ENCODE results near the gene TBX3.

Gene TBX3

DNA sequence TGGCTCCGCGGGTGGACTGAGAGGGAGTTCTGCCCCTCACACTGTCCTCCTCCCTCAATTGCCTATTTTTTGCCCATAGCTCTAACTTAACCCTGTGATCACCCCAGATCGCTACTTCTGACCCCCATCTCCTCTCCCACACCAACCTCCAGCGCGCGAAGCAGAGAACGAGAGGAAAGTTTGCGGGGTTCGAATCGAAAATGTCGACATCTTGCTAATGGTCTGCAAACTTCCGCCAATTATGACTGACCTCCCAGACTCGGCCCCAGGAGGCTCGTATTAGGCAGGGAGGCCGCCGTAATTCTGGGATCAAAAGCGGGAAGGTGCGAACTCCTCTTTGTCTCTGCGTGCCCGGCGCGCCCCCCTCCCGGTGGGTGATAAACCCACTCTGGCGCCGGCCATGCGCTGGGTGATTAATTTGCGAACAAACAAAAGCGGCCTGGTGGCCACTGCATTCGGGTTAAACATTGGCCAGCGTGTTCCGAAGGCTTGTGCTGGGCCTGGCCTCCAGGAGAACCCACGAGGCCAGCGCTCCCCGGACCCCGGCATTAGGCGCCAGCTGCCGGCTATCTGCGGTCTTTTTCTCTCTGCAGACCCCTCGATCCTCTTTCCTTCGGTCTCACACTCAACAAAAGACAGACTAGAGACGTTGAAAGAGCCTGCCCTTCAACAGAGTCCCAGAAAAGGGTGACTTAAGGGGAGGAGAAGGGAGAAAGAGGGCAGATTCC lies 3.0 kb upstream of the TBX3 start:
- TF ChIP-seq, protein P1, sequence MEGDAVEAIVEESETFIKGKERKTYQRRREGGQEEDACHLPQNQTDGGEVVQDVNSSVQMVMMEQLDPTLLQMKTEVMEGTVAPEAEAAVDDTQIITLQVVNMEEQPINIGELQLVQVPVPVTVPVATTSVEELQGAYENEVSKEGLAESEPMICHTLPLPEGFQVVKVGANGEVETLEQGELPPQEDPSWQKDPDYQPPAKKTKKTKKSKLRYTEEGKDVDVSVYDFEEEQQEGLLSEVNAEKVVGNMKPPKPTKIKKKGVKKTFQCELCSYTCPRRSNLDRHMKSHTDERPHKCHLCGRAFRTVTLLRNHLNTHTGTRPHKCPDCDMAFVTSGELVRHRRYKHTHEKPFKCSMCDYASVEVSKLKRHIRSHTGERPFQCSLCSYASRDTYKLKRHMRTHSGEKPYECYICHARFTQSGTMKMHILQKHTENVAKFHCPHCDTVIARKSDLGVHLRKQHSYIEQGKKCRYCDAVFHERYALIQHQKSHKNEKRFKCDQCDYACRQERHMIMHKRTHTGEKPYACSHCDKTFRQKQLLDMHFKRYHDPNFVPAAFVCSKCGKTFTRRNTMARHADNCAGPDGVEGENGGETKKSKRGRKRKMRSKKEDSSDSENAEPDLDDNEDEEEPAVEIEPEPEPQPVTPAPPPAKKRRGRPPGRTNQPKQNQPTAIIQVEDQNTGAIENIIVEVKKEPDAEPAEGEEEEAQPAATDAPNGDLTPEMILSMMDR (IDR thresholded peaks at IDR 0.05; ENCODE audit: low read depth, low read length, missing control alignments), result no peak
- H3K4me3 ChIP-seq (ENCODE audit: low read depth, low read length), result no peak overlapping the region
- no peak for DNase-seq (ENCODE audit: low read depth)

DNA sequence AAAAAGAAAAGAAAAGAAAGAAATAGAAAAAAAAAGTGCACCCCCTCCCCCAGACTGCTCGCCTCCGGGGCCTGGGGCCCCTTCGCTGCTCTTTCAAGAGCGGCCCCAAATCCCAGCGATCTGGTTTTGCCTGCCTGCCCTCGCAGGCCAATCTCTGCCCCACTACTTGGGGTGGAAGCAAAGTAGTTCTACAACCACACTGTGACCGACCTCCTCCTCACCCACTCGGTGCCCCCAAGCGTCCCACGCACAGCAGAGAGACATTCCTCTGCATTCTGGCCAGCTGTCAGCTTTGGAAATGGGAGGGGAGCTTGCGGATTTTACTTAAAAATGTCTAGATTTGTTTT lies 2.4 kb upstream of the TBX3 start:
- H3K4me3 ChIP-seq (ENCODE audit: low read depth, low read length), result no peak overlapping the region
- TF ChIP-seq, protein P1 (IDR thresholded peaks at IDR 0.05; ENCODE audit: low read depth, low read length, missing control alignments), result no peak
- DNase-seq (ENCODE audit: low read depth), result no peak

DNA sequence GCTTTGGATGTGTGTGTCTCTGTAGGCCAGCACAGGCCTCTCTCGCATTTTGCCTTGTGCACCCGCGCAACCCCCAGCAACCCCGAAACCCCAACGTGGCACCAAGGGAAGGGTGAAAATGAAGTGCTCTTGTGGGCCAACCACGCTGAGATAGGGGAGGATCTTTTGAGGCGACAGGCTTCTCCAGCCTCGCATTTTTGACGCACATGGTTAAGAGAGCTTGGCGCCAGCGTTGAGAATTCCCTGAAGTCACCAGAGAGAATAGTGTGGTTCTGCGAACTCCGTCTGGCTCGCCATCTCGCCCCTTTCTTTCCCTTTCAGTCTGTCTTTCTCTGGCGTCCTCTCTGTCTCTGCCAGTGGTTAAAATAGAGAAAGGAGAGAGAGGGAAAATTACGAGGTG lies 1.9 kb upstream of the TBX3 start:
- TF ChIP-seq, protein P1 (IDR thresholded peaks at IDR 0.05; ENCODE audit: low read depth, low read length, missing control alignments), result no peak
- DNase-seq (ENCODE audit: low read depth), result no peak
- no peak overlapping the region for H3K4me3 ChIP-seq (ENCODE audit: low read depth, low read length)

DNA sequence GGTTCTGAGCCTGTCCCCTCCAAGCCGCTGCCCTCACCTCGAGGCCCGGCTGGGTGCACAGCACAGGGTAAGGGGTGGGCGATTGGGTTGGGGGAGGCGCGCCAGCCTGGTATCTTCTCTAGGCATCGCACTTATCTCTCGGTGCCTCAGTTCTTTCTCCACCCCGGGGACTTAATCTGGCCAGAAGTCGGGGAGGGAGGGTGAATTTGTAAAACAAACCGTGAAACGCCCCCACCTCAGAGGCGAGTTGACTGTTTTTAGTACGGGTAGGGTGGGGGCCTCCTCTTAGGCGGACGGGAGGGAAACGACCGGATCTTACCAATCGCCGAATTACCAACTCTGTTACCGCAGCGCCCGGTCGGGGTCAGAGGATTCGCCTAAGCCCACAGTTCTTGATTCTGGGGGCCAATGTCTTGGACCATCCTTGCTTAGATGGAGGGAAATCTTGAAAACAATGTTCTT lies 1.4 kb upstream of the TBX3 start:
- TF ChIP-seq, protein P1 (IDR thresholded peaks at IDR 0.05; ENCODE audit: low read depth, low read length, missing control alignments), result no peak
- no peak overlapping the region for H3K4me3 ChIP-seq (ENCODE audit: low read depth, low read length)
- DNase-seq (ENCODE audit: low read depth), result no peak

DNA sequence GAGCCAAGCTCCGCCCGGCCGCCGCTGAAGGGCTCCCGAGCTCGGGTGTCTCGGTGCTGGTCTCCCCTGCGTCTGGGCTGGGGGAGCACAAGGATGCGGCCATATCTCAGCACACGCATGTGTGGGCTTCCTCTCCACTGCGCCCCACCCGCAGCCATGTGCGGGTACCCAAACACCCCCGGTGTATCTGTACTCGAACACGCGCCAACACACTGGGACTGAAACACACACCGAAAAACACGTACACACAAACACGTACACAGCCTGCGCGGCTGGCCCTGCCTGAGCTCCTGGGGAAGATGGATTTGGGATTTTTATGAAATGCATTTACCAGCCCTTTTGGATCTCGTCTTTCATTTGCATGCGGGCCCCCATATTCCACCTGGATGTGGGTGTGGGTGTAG lies 897 bp upstream of the TBX3 start:
- TF ChIP-seq, protein P1 (IDR thresholded peaks at IDR 0.05; ENCODE audit: low read depth, low read length, missing control alignments), result no peak
- DNase-seq (ENCODE audit: low read depth), result no peak
- no peak overlapping the region for H3K4me3 ChIP-seq (ENCODE audit: low read depth, low read length)

DNA sequence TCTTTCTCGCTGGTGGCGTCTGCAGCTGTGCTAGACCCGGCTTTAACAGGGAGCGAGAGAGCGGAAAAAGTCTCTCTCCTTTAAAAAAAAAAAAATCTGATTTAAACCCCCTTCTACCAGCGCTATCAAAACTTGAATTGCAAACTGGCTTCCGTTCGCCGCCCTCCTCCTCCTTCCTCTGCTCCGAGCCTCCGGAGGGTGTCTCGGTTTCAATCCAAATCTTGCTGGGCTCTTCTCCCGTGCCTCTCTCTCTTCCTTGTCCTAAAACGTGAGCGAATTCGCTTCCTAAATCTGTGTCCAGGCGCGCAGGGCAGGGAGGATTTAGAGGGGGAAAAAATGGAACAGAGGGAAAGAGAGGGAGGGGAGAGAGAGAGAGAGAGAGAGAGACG lies 272 bp downstream of the TBX3 start:
- H3K4me3 ChIP-seq (ENCODE audit: low read depth, low read length), result no peak overlapping the region
- no peak for DNase-seq (ENCODE audit: low read depth)
- TF ChIP-seq, protein P1 (IDR thresholded peaks at IDR 0.05; ENCODE audit: low read depth, low read length, missing control alignments), result no peak
